HCT116 (cell line): ENCODE results near the gene TFF2.

Experiments used
- EZH2 ChIP-seq: fragments of 200-600 bp; sonication (generic); IDR thresholded peaks from 2 replicates; pipeline ENCODE4 v1.6.1; 2017; ENCODE audit warnings: antibody characterized with exemption, mixed run types
- JUND ChIP-seq: IDR thresholded peaks from 2 replicates; pipeline ENCODE4 v1.6.1; 2012
- POLR2A ChIP-seq: IDR thresholded peaks from 2 replicates; pipeline ENCODE4 v1.7.0; 2011; ENCODE audit warnings: borderline replicate concordance; ENCODE audit not compliant: insufficient read depth, insufficient read length; ENCODE audit errors: extremely low read depth
- RAD21 ChIP-seq: IDR thresholded peaks from 2 replicates; pipeline ENCODE4 v1.6.1; 2012; ENCODE audit warnings: low read depth, mild to moderate bottlenecking
- SP1 ChIP-seq: IDR thresholded peaks from 2 replicates; pipeline ENCODE4 v1.6.1; 2012; ENCODE audit warnings: low read depth
- TCF7L2 ChIP-seq: IDR thresholded peaks from 2 replicates; pipeline ENCODE4 v1.7.0; 2011; ENCODE audit warnings: borderline replicate concordance, inconsistent platforms; ENCODE audit not compliant: insufficient read depth, insufficient read length; ENCODE audit errors: extremely low read depth
- TF ChIP-seq, protein P1 (sequence below): IDR thresholded peaks from 2 replicates; pipeline ENCODE4 v1.6.1; 2011; ENCODE audit warnings: mild to moderate bottlenecking, low read length, moderate library complexity; ENCODE audit not compliant: insufficient replicate concordance; ENCODE audit errors: extremely low read depth
- TF ChIP-seq, protein P2 (sequence below), 3 experiments: fragments of 200-600 bp in 1 of 3; sonication (generic) in 1 of 3; IDR thresholded peaks in 2 of 3; conservative IDR thresholded peaks in 1 of 3; 2 replicates each; pipeline ENCODE4 v1.5.1; 2012 to 2017; ENCODE audit warnings: low read depth in 2 of 3, low read length in 2 of 3, antibody characterized with exemption in 1 of 3, borderline replicate concordance in 1 of 3, control low read depth in 1 of 3, mild to moderate bottlenecking in 1 of 3, mixed read lengths in 1 of 3, mixed run types in 1 of 3, moderate library complexity in 1 of 3; ENCODE audit not compliant: insufficient read depth in 1 of 3

GRCh38 chr21:42300045-42300583, 50.7 kb downstream of the TFF2 start:
- TF ChIP-seq SP1 (no peak), JUND (no peak), TCF7L2 (no peak), RAD21 (no peak), EZH2 (no peak), POLR2A (no peak)
- TF ChIP-seq, protein P1, sequence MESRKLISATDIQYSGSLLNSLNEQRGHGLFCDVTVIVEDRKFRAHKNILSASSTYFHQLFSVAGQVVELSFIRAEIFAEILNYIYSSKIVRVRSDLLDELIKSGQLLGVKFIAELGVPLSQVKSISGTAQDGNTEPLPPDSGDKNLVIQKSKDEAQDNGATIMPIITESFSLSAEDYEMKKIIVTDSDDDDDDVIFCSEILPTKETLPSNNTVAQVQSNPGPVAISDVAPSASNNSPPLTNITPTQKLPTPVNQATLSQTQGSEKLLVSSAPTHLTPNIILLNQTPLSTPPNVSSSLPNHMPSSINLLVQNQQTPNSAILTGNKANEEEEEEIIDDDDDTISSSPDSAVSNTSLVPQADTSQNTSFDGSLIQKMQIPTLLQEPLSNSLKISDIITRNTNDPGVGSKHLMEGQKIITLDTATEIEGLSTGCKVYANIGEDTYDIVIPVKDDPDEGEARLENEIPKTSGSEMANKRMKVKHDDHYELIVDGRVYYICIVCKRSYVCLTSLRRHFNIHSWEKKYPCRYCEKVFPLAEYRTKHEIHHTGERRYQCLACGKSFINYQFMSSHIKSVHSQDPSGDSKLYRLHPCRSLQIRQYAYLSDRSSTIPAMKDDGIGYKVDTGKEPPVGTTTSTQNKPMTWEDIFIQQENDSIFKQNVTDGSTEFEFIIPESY: no peak
- TF ChIP-seq, protein P2, sequence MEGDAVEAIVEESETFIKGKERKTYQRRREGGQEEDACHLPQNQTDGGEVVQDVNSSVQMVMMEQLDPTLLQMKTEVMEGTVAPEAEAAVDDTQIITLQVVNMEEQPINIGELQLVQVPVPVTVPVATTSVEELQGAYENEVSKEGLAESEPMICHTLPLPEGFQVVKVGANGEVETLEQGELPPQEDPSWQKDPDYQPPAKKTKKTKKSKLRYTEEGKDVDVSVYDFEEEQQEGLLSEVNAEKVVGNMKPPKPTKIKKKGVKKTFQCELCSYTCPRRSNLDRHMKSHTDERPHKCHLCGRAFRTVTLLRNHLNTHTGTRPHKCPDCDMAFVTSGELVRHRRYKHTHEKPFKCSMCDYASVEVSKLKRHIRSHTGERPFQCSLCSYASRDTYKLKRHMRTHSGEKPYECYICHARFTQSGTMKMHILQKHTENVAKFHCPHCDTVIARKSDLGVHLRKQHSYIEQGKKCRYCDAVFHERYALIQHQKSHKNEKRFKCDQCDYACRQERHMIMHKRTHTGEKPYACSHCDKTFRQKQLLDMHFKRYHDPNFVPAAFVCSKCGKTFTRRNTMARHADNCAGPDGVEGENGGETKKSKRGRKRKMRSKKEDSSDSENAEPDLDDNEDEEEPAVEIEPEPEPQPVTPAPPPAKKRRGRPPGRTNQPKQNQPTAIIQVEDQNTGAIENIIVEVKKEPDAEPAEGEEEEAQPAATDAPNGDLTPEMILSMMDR (IDR thresholded peaks at IDR 0.05 in 2 of 3, conservative IDR thresholded peaks at IDR 0.05 in 1 of 3; ENCODE audit: borderline replicate concordance in 1 of 3, insufficient read depth in 1 of 3, low read depth in 2 of 3, low read length in 2 of 3): no peak
